ENCODE results near the gene PGLYRP4. TPM values are rescaled to one million over a fixed set of nuclear protein-coding genes. Genes with fewer than 3 reads are reported as not detected.

Gene PGLYRP4
- total and polyA plus RNA-seq, 4 donors, result not detected

- 64% methylated on average over 3 of the region's 3 CpGs for WGBS
- Histone ChIP-seq H3K4me1 (ENCODE audit: control insufficient read depth in 4 of 4, insufficient read depth in 4 of 4, low read length in 3 of 4) (no peaks in the 10 kb centered on the region), H3K4me3 (ENCODE audit: low read depth in 1 of 3, low read length in 3 of 3) (no peak overlapping the region), H3K27ac (ENCODE audit: low read depth in 1 of 2, low read length in 2 of 2) (no peak overlapping the region), H3K9ac (ENCODE audit: low read depth in 1 of 2, low read length in 2 of 2) (no peak overlapping the region), H3K36me3 (ENCODE audit: control insufficient read depth in 4 of 4, insufficient read depth in 3 of 4, low read depth in 1 of 4, low read length in 3 of 4) (no peaks in the 10 kb centered on the region), H3K27me3 (ENCODE audit: control insufficient read depth in 4 of 4, insufficient read depth in 4 of 4, low read length in 3 of 4) (peaks cover 0 to 5% (median 0%) of the 10 kb centered on the region in 4 donors), H3K9me3 (ENCODE audit: control insufficient read depth in 4 of 4, low read length in 3 of 4) (no peaks in the 10 kb centered on the region)
- DNase-seq (ENCODE audit: low spot score), result no peak
- TF ChIP-seq TAF1 (conservative IDR thresholded peaks at IDR 0.05) (no peak), JUND (IDR thresholded peaks at IDR 0.05) (no peak), YY1 (IDR thresholded peaks at IDR 0.05) (no peak), FOXA1 (IDR thresholded peaks at IDR 0.05) (no peak), ZBTB33 (IDR thresholded peaks at IDR 0.05) (no peak), RAD21 (IDR thresholded peaks at IDR 0.05) (no peak), RXRA (IDR thresholded peaks at IDR 0.05) (no peak), HNF4G (IDR thresholded peaks at IDR 0.05) (no peak), MAX (IDR thresholded peaks at IDR 0.05) (no peak), GABPA (IDR thresholded peaks at IDR 0.05 in 1 of 2, conservative IDR thresholded peaks at IDR 0.05 in 1 of 2) (no peak), CTCF (IDR thresholded peaks at IDR 0.05; ENCODE audit: low read depth, low read length, missing input control) (no peak), SP1 (IDR thresholded peaks at IDR 0.05) (no peak), ATF3 (IDR thresholded peaks at IDR 0.05) (no peak)
Measured at GRCh38 chr1:153342178-153342577, 6.5 kb downstream of the PGLYRP4 start.

GRCh38 chr1:153341431-153341934, 7.2 kb downstream of the PGLYRP4 start:
- Histone ChIP-seq H3K4me3 (ENCODE audit: low read depth in 1 of 3, low read length in 3 of 3) (no peak overlapping the region), H3K4me1 (ENCODE audit: control insufficient read depth in 4 of 4, insufficient read depth in 4 of 4, low read length in 3 of 4) (no peaks in the 10 kb centered on the region), H3K9ac (ENCODE audit: low read depth in 1 of 2, low read length in 2 of 2) (no peak overlapping the region), H3K9me3 (ENCODE audit: control insufficient read depth in 4 of 4, low read length in 3 of 4) (no peaks in the 10 kb centered on the region), H3K27ac (ENCODE audit: low read depth in 1 of 2, low read length in 2 of 2) (no peak overlapping the region), H3K36me3 (ENCODE audit: control insufficient read depth in 4 of 4, insufficient read depth in 3 of 4, low read depth in 1 of 4, low read length in 3 of 4) (no peaks in the 10 kb centered on the region), H3K27me3 (ENCODE audit: control insufficient read depth in 4 of 4, insufficient read depth in 4 of 4, low read length in 3 of 4) (peaks cover 0 to 5% (median 0%) of the 10 kb centered on the region in 4 donors)
- DNase-seq (ENCODE audit: low spot score), result peak; percentile 27
- whole genome bisulfite sequencing, result 95% methylated on average over 4 of the region's 4 CpGs
- no peak for TF ChIP-seq NR2F2 (IDR thresholded peaks at IDR 0.05)
- no peak for TF ChIP-seq YY1 (IDR thresholded peaks at IDR 0.05)
- no peak for TF ChIP-seq REST (IDR thresholded peaks at IDR 0.05)
- TF ChIP-seq ZBTB33 (IDR thresholded peaks at IDR 0.05), result no peak
- TF ChIP-seq JUND (IDR thresholded peaks at IDR 0.05), result no peak
- no peak for TF ChIP-seq HNF4G (IDR thresholded peaks at IDR 0.05)
- TF ChIP-seq FOXA2 (IDR thresholded peaks at IDR 0.05), result no peak
- TF ChIP-seq RAD21 (IDR thresholded peaks at IDR 0.05), result no peak

Measured in liver (tissue), 9 donors.